ENCODE results near the gene LGR6.

- TF ChIP-seq REST (IDR thresholded peaks at IDR 0.05; ENCODE audit: low read depth, low read length) (no peak), NFIC (IDR thresholded peaks at IDR 0.05; ENCODE audit: low read depth, low read length) (no peak), CTCF (IDR thresholded peaks at IDR 0.05 in 2 of 3, conservative IDR thresholded peaks at IDR 0.05 in 1 of 3; ENCODE audit: control insufficient read depth in 2 of 3, extremely low read depth in 1 of 3, insufficient read depth in 1 of 3, low read depth in 3 of 3, low read length in 3 of 3) (no peak), HCFC1 (IDR thresholded peaks at IDR 0.05; ENCODE audit: low read length) (no peak), POLR2AphosphoS5 (IDR thresholded peaks at IDR 0.05; ENCODE audit: low read length) (no peak), CBFB (IDR thresholded peaks at IDR 0.05; ENCODE audit: low read depth) (no peak), BMI1 (IDR thresholded peaks at IDR 0.05; ENCODE audit: borderline replicate concordance) (no peak), HDAC2 (IDR thresholded peaks at IDR 0.05) (no peak), POLR2A (IDR thresholded peaks at IDR 0.05; ENCODE audit: low read depth, low read length) (no peak), RUNX3 (IDR thresholded peaks at IDR 0.05; ENCODE audit: low read length) (no peak), RCOR1 (conservative IDR thresholded peaks at IDR 0.05; ENCODE audit: low read depth, low read length) (no peak)
- TF ChIP-seq, protein P1, sequence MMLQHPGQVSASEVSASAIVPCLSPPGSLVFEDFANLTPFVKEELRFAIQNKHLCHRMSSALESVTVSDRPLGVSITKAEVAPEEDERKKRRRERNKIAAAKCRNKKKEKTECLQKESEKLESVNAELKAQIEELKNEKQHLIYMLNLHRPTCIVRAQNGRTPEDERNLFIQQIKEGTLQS (IDR thresholded peaks at IDR 0.05; ENCODE audit: borderline replicate concordance, extremely low read depth, low read depth, low read length) = no peak
Observed at GRCh38 chr1:202151045-202151444, 42.6 kb upstream of the LGR6 start.
